ENCODE data around the gene SELENON. TPM values are rescaled to one million over a fixed set of nuclear protein-coding genes. Genes with fewer than 3 reads are reported as not detected.

Gene SELENON
- total and polyA plus RNA-seq, 2 donors: 4.8 to 17.4 TPM

DNA sequence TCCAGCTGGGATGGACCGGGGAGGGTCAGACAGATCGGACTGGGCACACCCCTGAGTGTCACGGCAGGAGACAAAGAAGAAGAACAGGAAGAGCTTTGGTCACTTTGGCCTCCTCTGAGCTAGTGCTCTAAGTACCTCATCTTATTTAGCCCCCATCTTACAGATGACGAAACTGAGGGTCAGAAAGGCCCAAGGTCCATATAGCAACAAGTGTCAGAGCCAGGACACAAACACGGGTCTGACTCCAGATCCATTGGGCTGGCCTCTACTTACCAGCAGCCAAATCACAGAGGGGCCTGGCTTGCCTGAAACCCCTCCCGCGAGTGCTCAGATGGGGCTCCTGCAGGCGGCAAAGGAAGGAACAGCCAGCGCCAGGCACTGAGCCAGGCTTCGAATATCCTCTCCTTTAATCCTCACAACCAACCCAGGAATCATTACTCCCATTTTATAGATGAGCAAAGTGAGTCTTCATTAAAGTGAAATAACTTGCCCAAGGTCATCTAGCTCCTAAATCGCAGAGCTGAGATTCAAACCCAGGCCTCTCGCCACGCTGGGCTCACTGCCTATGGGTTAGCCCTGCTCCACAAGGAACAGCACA lies 25.7 kb upstream of the SELENON start:
- Histone ChIP-seq H3K27ac (ENCODE audit: low read depth in 1 of 2, low read length in 1 of 2) (peak overlapping the region; percentile 60 to 67), H3K4me1 (ENCODE audit: control insufficient read depth in 2 of 2, insufficient read depth in 2 of 2, low read length in 2 of 2) (peaks cover 28 to 77% of the 10 kb centered on the region in 2 donors), H3K4me3 (ENCODE audit: low read length in 2 of 2) (peak overlapping the region in 1 of 2 donors; percentile 4), H3K36me3 (ENCODE audit: control insufficient read depth in 2 of 2, insufficient read depth in 2 of 2, low read length in 1 of 2) (peaks cover 0 to 4% of the 10 kb centered on the region in 2 donors), H3K27me3 (ENCODE audit: control insufficient read depth in 2 of 2, insufficient read depth in 1 of 2, low read length in 1 of 2) (peaks cover 42 to 82% of the 10 kb centered on the region in 2 donors), H3K9me3 (ENCODE audit: control insufficient read depth in 2 of 2, insufficient read depth in 1 of 2, low read length in 1 of 2) (no peaks in the 10 kb centered on the region)
- DNase-seq (ENCODE audit: low read depth in 6 of 9, low spot score in 9 of 9): peak in 1 of 9 donors; percentile 24
- WGBS: 65% methylated on average over 13 of the region's 13 CpGs

DNA sequence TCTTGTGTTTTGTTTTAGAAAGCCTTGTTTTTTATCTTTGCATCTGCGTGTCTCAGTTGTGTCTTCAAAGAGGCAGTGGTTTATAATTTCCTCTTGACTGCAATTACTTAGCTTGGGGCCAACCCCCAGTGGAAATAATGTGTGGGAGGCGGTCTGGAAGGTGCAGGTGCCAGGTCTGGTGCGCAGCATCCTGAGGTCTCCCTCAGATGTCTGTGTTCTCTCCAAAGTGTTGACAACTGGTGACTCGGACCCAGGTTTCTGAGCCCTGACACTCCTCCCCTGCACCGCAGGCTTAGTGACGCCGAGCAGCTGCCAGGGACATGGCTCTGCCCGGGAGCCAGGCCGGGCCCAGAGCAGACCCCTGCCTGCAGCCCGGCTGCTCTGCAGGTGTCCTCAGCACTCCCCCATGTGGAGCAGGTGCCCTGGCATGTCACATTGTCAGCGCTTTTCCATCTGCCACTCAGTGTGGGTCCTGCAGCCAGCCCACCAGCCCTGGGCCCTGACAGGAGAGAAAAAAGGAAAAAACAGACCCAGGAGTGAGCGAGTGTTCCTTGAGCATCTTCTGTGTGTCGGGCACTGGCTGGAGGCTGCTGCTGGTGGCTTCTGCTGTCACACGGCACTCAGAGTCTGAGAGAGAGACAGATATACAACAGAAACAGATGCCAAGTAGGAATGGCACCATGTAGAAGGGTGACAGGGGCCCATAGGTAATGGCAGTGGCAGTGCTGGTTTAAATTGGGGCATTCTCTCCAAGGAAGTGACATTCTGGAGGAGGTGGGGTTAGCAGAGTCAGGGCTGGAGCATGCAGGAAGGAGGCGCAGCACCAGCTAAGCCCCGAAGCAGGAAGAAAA lies 24.8 kb upstream of the SELENON start:
- Histone ChIP-seq H3K4me3 (ENCODE audit: low read length in 2 of 2) (peak overlapping the region; percentile 4 to 26), H3K4me1 (ENCODE audit: control insufficient read depth in 2 of 2, insufficient read depth in 2 of 2, low read length in 2 of 2) (peaks cover 28 to 69% of the 10 kb centered on the region in 2 donors), H3K27me3 (ENCODE audit: control insufficient read depth in 2 of 2, insufficient read depth in 1 of 2, low read length in 1 of 2) (peaks cover 38 to 79% of the 10 kb centered on the region in 2 donors), H3K9me3 (ENCODE audit: control insufficient read depth in 2 of 2, insufficient read depth in 1 of 2, low read length in 1 of 2) (no peaks in the 10 kb centered on the region), H3K36me3 (ENCODE audit: control insufficient read depth in 2 of 2, insufficient read depth in 2 of 2, low read length in 1 of 2) (peaks cover 0 to 4% of the 10 kb centered on the region in 2 donors), H3K27ac (ENCODE audit: low read depth in 1 of 2, low read length in 1 of 2) (peak overlapping the region; percentile 86 to 97)
- peak; percentile 66 to 96 (median 88) for DNase-seq (ENCODE audit: low read depth in 6 of 9, low spot score in 9 of 9)
- 8% methylated on average over 16 of the region's 16 CpGs for WGBS

DNA sequence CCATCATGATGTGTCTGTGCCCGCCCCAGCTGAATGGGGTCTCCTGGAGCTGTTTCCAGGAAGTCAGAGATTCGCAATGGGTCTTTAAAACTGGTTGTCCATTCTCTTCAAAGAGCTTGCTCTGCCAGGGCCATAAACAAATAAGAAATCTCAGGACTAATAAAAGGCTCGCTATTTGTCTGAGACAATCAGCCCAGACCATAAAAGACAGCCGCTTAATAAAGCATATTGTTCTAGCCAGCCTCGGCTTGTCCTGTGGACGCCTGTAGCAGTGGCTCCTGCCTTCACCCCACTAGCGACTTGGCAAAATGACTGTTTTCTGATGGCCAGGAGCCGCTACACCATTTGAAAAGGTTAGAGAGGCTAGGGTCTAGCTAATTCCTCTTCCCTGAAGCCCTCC lies 20.6 kb upstream of the SELENON start:
- Histone ChIP-seq H3K27me3 (ENCODE audit: control insufficient read depth in 2 of 2, insufficient read depth in 1 of 2, low read length in 1 of 2) (peaks cover 13 to 63% of the 10 kb centered on the region in 2 donors), H3K4me3 (ENCODE audit: low read length in 2 of 2) (no peak overlapping the region), H3K36me3 (ENCODE audit: control insufficient read depth in 2 of 2, insufficient read depth in 2 of 2, low read length in 1 of 2) (no peaks in the 10 kb centered on the region), H3K4me1 (ENCODE audit: control insufficient read depth in 2 of 2, insufficient read depth in 2 of 2, low read length in 2 of 2) (peaks cover 13 to 33% of the 10 kb centered on the region in 2 donors), H3K27ac (ENCODE audit: low read depth in 1 of 2, low read length in 1 of 2) (no peak overlapping the region), H3K9me3 (ENCODE audit: control insufficient read depth in 2 of 2, insufficient read depth in 1 of 2, low read length in 1 of 2) (peaks cover 0 to 4% of the 10 kb centered on the region in 2 donors)
- 92% methylated on average over 8 of the region's 8 CpGs for WGBS
- DNase-seq (ENCODE audit: low read depth in 6 of 9, low spot score in 9 of 9): no peak

DNA sequence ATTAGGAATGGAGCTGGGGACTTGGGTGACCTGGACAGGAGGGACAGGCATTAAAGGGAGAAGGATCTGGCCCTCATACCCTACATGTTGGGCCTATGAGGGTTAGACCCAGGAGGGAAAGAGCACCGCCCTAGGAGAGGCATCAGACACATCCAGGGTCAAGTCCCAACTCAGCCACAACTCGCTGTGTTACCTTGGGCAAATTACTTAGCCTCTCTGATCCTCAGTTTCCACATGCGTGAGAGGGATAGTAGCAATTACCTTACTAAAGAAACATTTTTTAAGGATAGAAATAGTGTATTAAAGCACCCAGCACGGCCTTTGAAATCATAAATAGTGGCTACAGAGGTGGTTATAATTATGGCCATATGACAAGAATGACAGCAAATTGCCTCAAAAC lies 20.1 kb upstream of the SELENON start:
- no peak for DNase-seq (ENCODE audit: low read depth in 6 of 9, low spot score in 9 of 9)
- Histone ChIP-seq H3K36me3 (ENCODE audit: control insufficient read depth in 2 of 2, insufficient read depth in 2 of 2, low read length in 1 of 2) (no peaks in the 10 kb centered on the region), H3K4me1 (ENCODE audit: control insufficient read depth in 2 of 2, insufficient read depth in 2 of 2, low read length in 2 of 2) (peaks cover 10 to 28% of the 10 kb centered on the region in 2 donors), H3K27me3 (ENCODE audit: control insufficient read depth in 2 of 2, insufficient read depth in 1 of 2, low read length in 1 of 2) (peaks cover 13 to 63% of the 10 kb centered on the region in 2 donors), H3K4me3 (ENCODE audit: low read length in 2 of 2) (no peak overlapping the region), H3K9me3 (ENCODE audit: control insufficient read depth in 2 of 2, insufficient read depth in 1 of 2, low read length in 1 of 2) (peaks cover 0 to 4% of the 10 kb centered on the region in 2 donors), H3K27ac (ENCODE audit: low read depth in 1 of 2, low read length in 1 of 2) (no peak overlapping the region)
- WGBS: 96% methylated on average over 4 of the region's 4 CpGs

DNA sequence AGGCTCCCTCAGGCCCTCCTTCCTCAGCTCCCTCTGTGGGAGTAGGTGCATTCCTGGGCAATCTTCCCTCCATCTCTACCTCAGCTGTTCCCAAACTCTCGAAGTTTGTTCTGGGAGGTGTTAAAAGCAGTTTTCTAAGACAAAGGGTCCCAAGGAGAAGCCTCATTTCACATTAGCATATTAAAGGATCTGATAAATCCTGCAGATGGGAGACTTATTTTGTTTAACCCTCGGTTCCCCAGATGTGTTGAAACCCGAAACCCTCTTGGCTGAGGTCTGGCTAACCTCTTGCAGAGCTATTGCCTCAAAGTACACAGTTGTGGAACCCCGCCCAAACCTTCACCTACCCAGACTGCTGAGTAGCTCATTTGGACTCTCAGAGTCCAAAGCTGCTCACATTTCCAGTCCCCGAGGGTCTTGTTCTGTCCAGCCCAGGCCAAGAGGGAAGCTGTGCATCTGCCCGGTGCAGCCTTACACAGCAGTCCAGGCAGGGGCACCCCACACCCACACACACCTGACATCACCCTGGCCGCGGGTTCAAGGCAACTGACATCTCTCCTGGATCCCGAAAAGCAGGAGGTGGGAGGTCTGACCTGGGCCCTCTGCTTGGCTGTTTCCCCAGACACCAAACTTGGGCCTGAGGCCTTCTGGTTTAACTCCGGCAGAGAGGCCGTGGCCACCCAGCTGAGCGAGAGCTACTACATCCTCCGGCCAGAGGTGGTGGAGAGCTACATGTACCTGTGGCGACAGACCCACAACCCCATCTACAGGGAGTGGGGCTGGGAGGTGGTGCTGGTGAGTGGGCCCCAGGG lies 19.5 kb upstream of the SELENON start:
- Histone ChIP-seq H3K4me1 (ENCODE audit: control insufficient read depth in 2 of 2, insufficient read depth in 2 of 2, low read length in 2 of 2) (peaks cover 6 to 21% of the 10 kb centered on the region in 2 donors), H3K27ac (ENCODE audit: low read depth in 1 of 2, low read length in 1 of 2) (no peak overlapping the region)
- WGBS: 95% methylated on average over 14 of the region's 14 CpGs

DNA sequence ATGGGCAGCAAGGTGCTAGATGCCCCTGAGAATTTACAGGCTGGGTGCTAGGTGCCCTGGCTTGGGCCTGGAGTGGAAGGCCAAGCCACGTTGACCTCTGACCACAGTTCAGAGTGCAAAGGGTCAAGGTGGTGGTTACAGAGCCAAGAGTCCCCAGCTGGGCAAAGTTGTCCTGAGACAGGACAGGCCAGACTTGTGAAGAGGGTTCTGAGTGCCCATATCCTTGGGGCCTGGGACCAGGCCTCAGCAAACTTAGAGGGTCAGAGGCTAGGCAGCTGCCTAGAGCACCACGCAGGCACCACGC lies 18.9 kb upstream of the SELENON start:
- H3K27ac ChIP-seq (ENCODE audit: low read depth in 1 of 2, low read length in 1 of 2): no peak overlapping the region
- WGBS: 94% methylated on average over 3 of the region's 3 CpGs
- no peak overlapping the region for H3K4me3 ChIP-seq (ENCODE audit: low read length in 2 of 2)
- no peak for DNase-seq (ENCODE audit: low read depth in 6 of 9, low spot score in 9 of 9)
- H3K36me3 ChIP-seq (ENCODE audit: control insufficient read depth in 2 of 2, insufficient read depth in 2 of 2, low read length in 1 of 2): no peaks in the 10 kb centered on the region
- peaks cover 13 to 65% of the 10 kb centered on the region in 2 donors for H3K27me3 ChIP-seq (ENCODE audit: control insufficient read depth in 2 of 2, insufficient read depth in 1 of 2, low read length in 1 of 2)
- peaks cover 0 to 4% of the 10 kb centered on the region in 2 donors for H3K9me3 ChIP-seq (ENCODE audit: control insufficient read depth in 2 of 2, insufficient read depth in 1 of 2, low read length in 1 of 2)
- peaks cover under 1 to 16% of the 10 kb centered on the region in 2 donors for H3K4me1 ChIP-seq (ENCODE audit: control insufficient read depth in 2 of 2, insufficient read depth in 2 of 2, low read length in 2 of 2)

More for the DNA sequence above, 19.5 kb upstream of the SELENON start:
- H3K9me3 ChIP-seq (ENCODE audit: control insufficient read depth in 2 of 2, insufficient read depth in 1 of 2, low read length in 1 of 2): peaks cover 0 to 4% of the 10 kb centered on the region in 2 donors
- no peaks in the 10 kb centered on the region for H3K36me3 ChIP-seq (ENCODE audit: control insufficient read depth in 2 of 2, insufficient read depth in 2 of 2, low read length in 1 of 2)
- peaks cover 13 to 65% of the 10 kb centered on the region in 2 donors for H3K27me3 ChIP-seq (ENCODE audit: control insufficient read depth in 2 of 2, insufficient read depth in 1 of 2, low read length in 1 of 2)
- DNase-seq (ENCODE audit: low read depth in 6 of 9, low spot score in 9 of 9): no peak
- no peak overlapping the region for H3K4me3 ChIP-seq (ENCODE audit: low read length in 2 of 2)

DNA sequence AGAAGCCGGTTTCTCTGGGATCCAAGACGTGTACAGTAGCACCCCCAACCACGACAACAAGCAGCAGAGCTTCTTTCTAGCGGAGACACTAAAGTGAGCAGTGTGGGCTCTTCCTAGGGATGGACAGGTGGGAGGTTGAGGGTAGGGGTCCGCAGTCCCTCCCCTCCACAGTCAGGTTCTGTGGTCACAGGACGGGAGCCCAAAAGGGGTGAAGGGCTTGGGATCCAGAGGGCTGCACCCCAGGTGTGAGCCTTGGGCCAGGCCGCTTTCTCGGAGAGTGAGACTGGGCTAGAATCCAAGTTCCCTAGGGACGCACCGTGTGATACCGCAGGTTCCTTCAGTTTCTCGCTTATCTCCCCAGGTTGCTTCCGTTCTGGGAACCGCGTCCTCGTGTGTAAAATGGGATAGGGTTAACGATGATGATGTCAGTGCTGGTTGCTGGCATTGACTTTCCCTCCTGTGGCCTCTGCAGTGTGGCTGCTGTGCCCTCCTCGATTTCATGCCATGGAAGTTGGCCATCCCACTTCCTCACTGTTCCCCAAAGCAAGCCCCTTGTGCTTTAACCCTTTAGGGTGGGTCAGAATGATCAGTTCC lies 17.3 kb upstream of the SELENON start:
- Histone ChIP-seq H3K36me3 (ENCODE audit: control insufficient read depth in 2 of 2, insufficient read depth in 2 of 2, low read length in 1 of 2) (no peaks in the 10 kb centered on the region), H3K4me1 (ENCODE audit: control insufficient read depth in 2 of 2, insufficient read depth in 2 of 2, low read length in 2 of 2) (peaks cover 0 to 3% of the 10 kb centered on the region in 2 donors), H3K4me3 (ENCODE audit: low read length in 2 of 2) (no peak overlapping the region), H3K27me3 (ENCODE audit: control insufficient read depth in 2 of 2, insufficient read depth in 1 of 2, low read length in 1 of 2) (peaks cover 5 to 51% of the 10 kb centered on the region in 2 donors), H3K9me3 (ENCODE audit: control insufficient read depth in 2 of 2, insufficient read depth in 1 of 2, low read length in 1 of 2) (peaks cover 0 to 4% of the 10 kb centered on the region in 2 donors), H3K27ac (ENCODE audit: low read depth in 1 of 2, low read length in 1 of 2) (no peak overlapping the region)
- WGBS: 64% methylated on average over 18 of the region's 18 CpGs
- DNase-seq (ENCODE audit: low read depth in 6 of 9, low spot score in 9 of 9): no peak

DNA sequence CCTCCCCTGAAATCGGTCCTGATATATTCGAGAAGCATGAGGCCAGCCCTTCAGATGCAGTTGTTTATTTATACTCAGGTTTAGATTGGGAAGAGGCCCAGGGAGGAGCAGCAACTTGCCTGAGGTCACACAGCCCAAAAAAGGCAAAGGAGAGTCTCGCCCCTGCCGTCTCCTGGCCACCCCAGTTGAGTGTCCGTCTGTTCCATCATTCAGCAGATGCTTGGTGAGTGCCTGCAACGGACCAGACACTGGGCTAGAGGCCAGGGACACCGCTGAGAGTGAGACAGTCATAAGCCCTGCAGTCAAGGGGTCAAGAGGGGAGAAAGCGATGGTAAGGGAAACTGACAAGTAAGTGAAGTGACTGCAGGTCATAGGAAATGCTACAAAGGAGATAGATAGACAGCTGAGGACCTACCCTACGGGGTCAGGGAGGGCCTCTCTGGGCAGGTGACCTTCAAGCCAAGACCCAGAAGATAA lies 15.4 kb upstream of the SELENON start:
- Histone ChIP-seq H3K36me3 (ENCODE audit: control insufficient read depth in 2 of 2, insufficient read depth in 2 of 2, low read length in 1 of 2) (no peaks in the 10 kb centered on the region), H3K27me3 (ENCODE audit: control insufficient read depth in 2 of 2, insufficient read depth in 1 of 2, low read length in 1 of 2) (peaks cover 3 to 37% of the 10 kb centered on the region in 2 donors), H3K4me3 (ENCODE audit: low read length in 2 of 2) (no peak overlapping the region), H3K4me1 (ENCODE audit: control insufficient read depth in 2 of 2, insufficient read depth in 2 of 2, low read length in 2 of 2) (no peaks in the 10 kb centered on the region), H3K27ac (ENCODE audit: low read depth in 1 of 2, low read length in 1 of 2) (no peak overlapping the region), H3K9me3 (ENCODE audit: control insufficient read depth in 2 of 2, insufficient read depth in 1 of 2, low read length in 1 of 2) (peaks cover 0 to 4% of the 10 kb centered on the region in 2 donors)
- no peak for DNase-seq (ENCODE audit: low read depth in 6 of 9, low spot score in 9 of 9)
- 93% methylated on average over 9 of the region's 9 CpGs for WGBS

Measured in thymus (tissue), 11 donors.